AG08395 (cell line): ENCODE measurements around the gene CPXCR1.
"Not testable (repeated sequence)": the region's sequence is repeated elsewhere in the genome, so short reads cannot be mapped to it uniquely, and the experiment has no call there.

Experiments used
- DNase-seq: peaks from one replicate; pipeline ENCODE4 v3.0.0; 2012; ENCODE audit warnings: mixed read lengths, low spot score

The CPXCR1 gene

DNA sequence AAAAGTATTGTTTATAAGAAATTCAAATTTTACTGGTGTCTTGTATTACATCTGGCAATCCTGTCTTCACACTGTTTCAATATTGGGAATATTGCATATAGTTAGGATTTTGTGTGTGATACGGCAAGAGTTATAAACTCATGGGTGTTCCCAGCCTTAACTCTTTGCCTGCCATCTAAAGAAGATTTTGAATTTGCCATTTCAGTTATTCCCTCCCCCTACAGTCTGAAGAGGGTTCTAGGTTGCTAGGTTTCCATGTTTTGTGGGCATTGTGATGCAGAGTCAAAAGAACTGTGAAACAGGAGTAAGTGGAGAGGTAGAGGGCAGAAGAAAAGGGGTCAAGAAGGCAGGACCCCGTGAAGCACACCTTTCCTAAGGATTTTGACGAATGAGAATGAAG is at the start of gene CPXCR1:
Gene CPXCR1 (plus strand): TSS at position 301 of the 400 bp plus-strand sequence. CDS start 6,190 bp downstream, outside the sequence.
- DNase-seq, result no peak

DNA sequence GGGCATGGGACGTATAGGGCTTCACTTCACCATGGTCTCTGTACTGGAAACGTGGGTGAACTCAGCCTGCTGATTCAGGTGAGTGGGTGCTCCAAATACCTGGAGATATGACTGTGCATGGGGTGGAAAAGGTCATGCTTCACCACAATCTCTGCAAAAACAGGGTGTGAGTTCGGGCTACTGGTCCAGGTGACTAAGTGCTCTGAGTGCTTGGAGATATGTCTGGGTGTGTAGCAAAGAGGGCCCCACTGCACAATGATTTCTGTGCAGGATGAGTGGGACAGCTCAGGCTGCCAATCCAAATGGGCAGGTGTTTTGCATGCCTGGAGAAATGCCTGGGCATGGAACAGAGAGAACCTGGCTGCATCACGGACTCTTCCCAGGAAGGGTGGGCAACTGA is 11.2 kb upstream of the CPXCR1 start:
- no peak for DNase-seq

DNA sequence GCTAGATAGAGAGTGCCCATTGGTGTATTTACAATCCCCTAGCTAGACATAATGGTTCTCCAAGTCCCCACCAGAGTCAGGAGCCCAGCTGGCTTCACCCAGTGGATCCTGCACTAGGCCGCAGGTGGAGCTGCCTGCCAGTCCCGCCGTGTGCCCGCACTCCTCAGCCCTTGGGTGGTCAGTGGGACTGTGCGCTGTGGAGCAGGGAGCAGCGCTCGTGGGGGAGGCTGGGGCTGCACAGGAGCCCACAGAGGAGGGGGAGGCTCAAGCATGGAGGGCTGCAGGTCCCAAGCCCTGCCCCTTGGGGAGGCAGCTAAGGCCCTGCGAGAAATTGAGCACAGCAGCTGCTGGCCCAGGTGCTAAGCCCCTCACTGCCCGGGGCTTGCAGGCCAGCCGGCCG is 810 bp upstream of the CPXCR1 start:
- not testable (repeated sequence) for DNase-seq

DNA sequence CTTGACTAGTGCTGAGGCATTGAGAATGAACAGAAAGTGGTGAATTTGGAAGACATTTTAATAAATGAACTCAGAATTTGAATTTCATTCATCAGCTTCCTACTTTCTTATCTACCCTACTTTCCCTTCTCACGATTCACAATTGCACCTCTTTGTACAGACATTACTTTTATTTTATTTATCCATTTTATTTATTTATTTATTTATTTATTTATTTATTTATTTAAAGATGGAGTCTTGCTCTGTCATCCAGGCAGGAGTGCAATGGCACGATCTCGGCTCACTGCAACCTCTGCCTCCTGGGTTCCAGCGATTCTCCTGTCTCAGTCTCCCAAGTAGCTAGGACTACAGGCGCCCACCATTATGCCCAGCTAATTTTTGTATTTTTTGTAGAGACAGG is 5.3 kb downstream of the CPXCR1 start:
- not testable (repeated sequence) for DNase-seq

DNA sequence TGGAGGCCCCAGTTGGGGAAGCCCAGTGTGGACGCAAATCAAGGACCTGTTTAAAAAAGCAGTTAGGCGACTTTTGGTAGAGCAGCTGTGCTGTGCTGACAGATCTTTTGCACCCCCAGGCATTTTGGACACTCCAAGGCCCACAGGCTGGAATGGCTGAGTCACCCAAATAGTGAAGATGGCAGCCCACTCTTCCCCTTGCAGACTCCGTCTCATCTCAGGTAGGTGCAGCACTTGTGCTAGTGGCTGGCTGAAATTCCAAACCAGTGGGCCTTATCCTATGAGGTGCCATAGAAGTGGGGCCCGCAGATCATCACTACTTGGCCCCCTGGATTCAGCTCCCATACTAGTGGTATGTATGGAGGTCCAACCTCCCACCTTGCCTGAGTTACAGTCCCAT is 42.8 kb downstream of the CPXCR1 start:
- DNase-seq, result no peak
